HG03097 (cell line): ENCODE measurements around the gene CDC45.

Experiments used
- ATAC-seq: cut with Tn5 transposase; IDR thresholded peaks from one replicate; pipeline ENCODE4 v1.9.1; 2021; ENCODE audit not compliant: unreplicated experiment, low FRiP score

CDC45 gene

GRCh38 chr22:19490628-19491230, 11.0 kb downstream of the CDC45 start:
- no peak for ATAC-seq

DNA sequence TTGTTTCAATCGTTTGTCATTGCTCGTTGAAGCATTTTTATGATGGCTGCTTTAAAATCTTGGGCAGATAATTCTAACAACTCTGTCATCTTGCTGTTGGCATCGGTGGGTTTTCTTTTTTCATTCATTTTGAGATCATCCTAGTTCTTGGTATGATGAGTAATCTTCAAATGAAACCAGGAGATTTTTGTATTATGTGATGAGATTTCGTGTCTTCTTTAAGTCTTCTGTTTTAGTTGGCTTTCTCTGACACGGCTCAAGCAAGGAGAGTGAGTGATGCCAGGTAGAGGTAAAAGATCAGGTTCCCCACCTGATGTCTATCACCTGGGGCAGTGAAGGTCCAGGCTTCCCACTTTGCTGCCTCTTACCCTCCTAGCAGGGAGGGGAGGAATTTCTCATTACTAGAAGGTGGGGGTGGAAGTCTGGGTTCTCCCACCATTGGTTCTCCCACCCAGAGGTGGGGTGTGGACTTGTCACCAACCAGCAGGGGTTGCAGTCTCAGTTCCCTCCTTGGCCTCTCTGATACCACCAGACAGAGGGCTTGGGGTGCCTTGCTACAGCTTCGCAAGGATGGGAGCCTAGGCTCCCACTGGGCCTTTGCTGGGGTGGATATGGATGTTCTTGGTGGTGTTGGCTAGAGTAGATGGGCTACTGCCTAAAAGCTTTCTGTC, 12.9 kb downstream of the CDC45 start:
- no peak for ATAC-seq

DNA sequence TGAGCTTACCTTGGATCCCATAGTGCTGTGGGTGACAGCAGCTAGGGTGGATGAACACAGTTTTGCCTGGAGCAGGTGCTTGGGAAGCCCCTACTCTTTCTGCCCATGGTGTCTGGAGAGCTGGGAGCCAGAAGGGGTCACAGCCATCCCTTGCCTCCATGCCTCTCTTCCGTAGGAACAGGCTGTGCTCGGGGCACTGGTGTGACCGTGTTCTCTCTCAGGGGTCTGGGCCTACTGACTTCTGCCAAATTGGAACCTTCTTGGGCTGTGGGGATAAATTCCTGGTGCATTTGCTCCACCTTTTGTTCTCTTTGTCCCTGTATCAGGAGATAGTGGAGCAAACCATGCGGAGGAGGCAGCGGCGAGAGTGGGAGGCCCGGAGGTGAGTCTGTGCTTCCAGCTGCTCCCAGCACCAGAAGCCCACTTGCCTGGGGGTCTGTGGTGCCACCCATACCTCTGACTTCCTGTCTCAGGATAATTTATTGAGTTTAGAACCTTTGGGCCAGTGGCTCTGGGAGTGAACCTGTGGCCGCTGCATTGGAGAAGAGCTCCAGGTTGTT, 14.4 kb downstream of the CDC45 start:
- ATAC-seq, result no peak

DNA sequence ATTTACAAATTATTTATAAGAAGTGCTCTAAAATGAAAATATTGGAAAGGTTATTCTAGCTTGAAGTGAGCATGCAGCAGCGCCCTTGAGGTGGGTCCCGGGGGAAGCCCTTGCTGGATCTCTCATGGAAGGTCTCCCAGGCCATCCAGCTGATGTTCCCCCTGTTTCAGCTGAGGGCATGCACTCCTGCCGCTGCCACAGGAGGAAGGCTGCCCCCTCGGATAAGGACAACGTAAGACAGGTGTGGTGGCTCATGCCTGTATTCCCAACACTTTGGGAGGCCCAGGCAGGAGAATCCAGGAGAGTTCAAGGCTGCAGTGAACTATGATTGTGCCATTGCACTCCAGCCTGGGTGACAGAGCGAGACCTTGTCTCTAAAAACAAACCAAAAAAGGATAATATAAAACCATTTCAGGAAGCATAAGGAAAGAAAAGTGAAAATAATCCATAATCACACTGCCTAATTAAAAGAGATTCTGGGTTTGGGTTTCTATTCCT, 15.0 kb downstream of the CDC45 start:
- ATAC-seq, result no peak

- no peak for ATAC-seq
Measured at GRCh38 chr22:19495562-19496323, 16.0 kb downstream of the CDC45 start.

DNA sequence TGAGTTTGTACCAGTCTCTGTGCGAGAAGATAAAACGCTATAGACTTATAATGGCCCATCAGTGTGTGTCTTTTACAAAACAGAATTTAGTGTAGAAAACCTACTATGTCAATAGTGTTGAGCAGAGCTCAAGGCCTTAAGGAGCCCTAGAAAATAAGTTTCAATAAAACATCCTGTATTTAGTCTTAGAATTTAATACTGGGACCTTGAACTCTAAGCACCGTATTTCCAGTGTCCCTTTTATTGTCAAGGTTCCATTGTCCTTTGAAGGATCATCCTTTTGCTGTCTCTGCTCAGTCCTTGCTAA, 16.6 kb downstream of the CDC45 start:
- no peak for ATAC-seq

- no peak for ATAC-seq
Measured at GRCh38 chr22:19497245-19497644, 17.5 kb downstream of the CDC45 start.

DNA sequence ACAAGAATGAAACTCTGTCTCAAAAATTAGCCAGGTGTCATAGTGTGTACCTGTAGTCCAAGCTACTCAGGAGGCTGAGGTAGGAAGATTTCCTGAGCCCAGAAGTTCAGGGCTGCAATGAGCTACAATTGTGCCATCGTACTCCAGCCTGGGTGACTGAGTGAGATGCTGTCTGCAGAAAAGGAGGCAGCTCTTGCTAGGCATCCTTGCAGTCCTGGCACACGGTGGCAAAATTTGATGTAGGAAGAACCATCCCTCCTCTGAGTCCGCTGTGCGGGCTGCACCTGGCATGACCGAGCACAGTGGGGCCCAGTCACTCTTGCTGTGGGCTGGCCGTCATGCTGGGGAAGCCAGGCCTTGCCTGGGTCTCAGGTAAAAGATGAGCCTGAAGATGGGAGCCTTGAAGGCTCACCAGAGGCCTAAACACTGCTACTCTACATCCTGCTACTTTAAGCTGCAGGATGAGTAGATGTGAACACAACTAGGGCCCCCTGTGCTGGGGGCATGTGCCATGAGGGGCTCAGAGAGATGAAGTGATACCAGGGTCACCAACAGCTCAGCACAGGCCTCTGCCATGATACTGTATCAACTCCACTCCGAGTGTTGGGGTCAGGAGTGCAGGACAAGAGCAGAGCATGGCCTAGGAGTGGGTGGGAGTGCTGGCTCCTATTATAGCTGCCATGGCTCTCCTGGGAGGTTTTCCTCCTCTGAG, 18.6 kb downstream of the CDC45 start:
- no peak for ATAC-seq

DNA sequence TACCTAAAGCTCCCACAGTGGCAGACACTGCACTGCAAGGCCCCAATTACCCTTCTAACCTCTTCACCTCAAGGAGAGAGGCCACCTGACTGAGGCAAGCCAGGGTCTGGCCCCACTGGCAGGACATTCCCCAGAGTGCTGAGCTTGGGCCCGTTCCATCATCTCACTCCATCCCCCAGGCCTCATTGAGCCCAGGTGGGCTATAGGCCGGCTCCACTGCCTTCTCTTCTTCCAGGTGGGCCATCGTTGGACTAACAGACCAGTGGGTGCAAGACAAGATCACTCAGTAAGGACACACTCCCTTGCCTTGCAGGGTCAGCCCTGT, 19.1 kb downstream of the CDC45 start:
- no peak for ATAC-seq

GRCh38 chr22:19499236-19499879, 19.6 kb downstream of the CDC45 start:
- ATAC-seq, result no peak

- no peak for ATAC-seq
Measured at GRCh38 chr22:19499880-19500242, 20.1 kb downstream of the CDC45 start.

- ATAC-seq, result no peak
Measured at GRCh38 chr22:19501897-19502447, 22.3 kb downstream of the CDC45 start.

DNA sequence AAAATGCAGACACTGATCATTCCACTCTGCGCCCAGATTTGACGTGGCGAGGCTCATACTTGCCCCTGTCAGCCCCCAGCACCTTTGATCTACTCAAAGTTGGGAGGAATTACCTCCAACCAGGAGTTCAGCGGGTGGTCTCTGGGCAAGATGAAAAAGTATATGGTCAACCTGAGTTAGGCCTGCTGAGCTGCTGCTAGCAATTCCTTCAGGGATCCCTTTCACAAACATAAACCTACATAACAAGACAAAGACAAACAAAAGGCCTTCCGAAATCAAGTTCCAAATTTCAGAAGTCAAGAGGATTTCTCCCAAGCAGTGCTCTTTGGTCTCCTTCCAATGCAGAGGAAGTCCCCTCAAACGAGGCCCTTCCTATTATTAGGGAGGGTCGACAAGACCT, 23.6 kb downstream of the CDC45 start:
- no peak for ATAC-seq

- ATAC-seq, result no peak
Measured at GRCh38 chr22:19503869-19504268, 24.1 kb downstream of the CDC45 start.

DNA sequence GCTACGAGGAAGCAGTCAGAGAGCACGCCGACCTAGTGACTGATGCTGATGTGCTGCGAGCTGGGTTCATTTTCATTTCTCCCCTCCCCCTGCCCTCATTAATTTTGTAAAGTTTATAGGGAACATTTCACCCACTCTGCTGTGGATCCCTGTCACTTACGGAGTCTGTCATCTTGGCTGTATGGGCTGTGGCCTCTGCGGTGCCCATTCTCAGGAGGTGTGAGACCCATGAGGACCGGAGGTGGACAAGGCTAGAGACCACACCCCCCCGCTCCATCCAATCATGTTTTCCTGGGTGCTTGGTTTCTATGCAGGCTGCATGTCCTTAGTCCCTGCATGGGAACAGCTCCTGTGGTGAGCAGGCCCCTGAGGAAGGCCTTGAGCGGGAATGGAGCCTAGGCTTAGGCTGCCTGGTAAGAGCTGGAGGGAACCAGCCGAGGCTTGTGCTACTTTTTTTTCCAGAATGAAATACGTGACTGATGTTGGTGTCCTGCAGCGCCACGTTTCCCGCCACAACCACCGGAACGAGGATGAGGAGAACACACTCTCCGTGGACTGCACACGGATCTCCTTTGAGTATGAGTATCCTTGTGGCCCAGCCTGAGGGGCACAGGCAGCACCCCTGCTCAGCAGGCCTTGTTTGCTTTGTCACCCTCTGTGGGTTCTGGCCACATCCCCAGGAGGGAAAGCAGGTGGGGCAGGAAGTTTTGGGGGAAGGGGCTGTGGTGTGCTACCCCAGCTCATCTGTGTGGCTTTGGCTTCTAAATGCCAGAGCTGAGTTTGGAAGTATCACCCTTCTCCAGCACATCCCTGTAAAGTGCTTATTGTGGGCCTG, 25.4 kb downstream of the CDC45 start:
- ATAC-seq, result no peak

- ATAC-seq, result no peak
Measured at GRCh38 chr22:19505735-19506126, 26.0 kb downstream of the CDC45 start.

DNA sequence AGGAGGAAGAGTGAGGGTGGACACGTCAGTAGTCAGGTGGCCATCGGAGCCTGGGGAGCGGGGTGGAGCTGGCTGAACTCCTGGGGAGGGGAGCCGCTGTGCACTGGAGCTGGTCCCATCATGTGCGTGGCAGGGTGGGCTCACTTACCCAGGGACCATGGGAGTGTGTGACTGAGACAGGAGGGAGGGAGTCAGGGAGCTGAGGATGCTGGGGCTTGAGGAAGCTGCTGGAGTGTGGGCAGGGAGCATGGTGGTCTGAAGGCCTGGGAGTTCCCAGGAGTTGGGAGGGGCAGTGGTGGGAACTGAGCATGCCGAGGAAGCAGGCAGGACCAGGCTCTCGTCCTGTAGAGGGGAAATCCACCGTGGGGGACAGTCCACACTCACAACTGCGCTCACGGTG, 26.5 kb downstream of the CDC45 start:
- ATAC-seq, result no peak

DNA sequence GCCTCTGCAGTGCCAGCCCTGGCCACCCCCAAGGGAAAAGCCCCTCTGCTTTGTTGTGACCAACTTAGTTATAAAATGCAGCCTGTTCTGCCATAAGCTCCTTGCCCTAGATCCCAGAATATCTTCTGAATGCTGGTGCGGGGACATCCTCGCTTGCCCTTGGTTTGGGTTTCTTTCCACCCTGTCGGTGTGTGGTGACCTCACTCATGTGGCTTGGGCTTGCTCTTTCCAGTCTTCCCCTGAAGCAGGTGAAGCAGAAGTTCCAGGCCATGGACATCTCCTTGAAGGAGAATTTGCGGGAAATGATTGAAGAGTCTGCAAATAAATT, 27.8 kb downstream of the CDC45 start:
- ATAC-seq, result no peak

GRCh38 chr22:19508024-19508776, 28.5 kb downstream of the CDC45 start:
- ATAC-seq, result no peak
